HEK293 (cell line): ENCODE measurements around the gene TMEM181.
A peak's percentile ranks its signal among the peaks of the same experiment; 100 is the strongest.

ENCODE experiments used
- ZBTB17 ChIP-seq: fragments of 450-650 bp; formaldehyde crosslinking; IDR thresholded peaks from 2 replicates; pipeline ENCODE4 v1.5.1; 2016; ENCODE audit warnings: missing biosample characterization, missing genetic modification characterization
- ZNF10 ChIP-seq: fragments of 450-650 bp; formaldehyde crosslinking; IDR thresholded peaks from 2 replicates; pipeline ENCODE4 v1.5.1; 2017; ENCODE audit warnings: missing biosample characterization, missing genetic modification characterization
- ZNF211 ChIP-seq: fragments of 450-650 bp; formaldehyde crosslinking; IDR thresholded peaks from 2 replicates; pipeline ENCODE4 v1.5.1; 2016; ENCODE audit warnings: low read depth, missing biosample characterization, missing genetic modification characterization
- ZNF501 ChIP-seq: fragments of 450-650 bp; formaldehyde crosslinking; IDR thresholded peaks from 2 replicates; pipeline ENCODE4 v1.5.1; 2016; ENCODE audit warnings: missing biosample characterization, missing genetic modification characterization
- ZNF555 ChIP-seq: fragments of 450-650 bp; formaldehyde crosslinking; conservative IDR thresholded peaks from 2 replicates; pipeline ENCODE4 v1.5.1; 2017; ENCODE audit warnings: missing biosample characterization, mild to moderate bottlenecking, missing genetic modification characterization, inconsistent platforms
- ZNF639 ChIP-seq: fragments of 450-650 bp; formaldehyde crosslinking; IDR thresholded peaks from 2 replicates; pipeline ENCODE4 v1.5.1; 2016; ENCODE audit warnings: missing biosample characterization, missing genetic modification characterization
- ZNF747 ChIP-seq: fragments of 450-650 bp; formaldehyde crosslinking; IDR thresholded peaks from 2 replicates; pipeline ENCODE4 v1.5.1; 2016; ENCODE audit warnings: missing biosample characterization, missing genetic modification characterization
- TF ChIP-seq, protein P1 (sequence below): fragments of 450-650 bp; formaldehyde crosslinking; IDR thresholded peaks from 2 replicates; pipeline ENCODE4 v1.5.1; 2016; ENCODE audit warnings: missing biosample characterization, missing genetic modification characterization

- no peak for TF ChIP-seq ZNF555
- 0 out of 2 replicates have a peak, but pooled peaks have one; percentile 34 for TF ChIP-seq ZNF639 (tag by site-specific recombination)
- TF ChIP-seq ZNF747 (tag by site-specific recombination), result no peak
- no peak for TF ChIP-seq ZNF10 (tag by site-specific recombination)
- TF ChIP-seq, protein P1, sequence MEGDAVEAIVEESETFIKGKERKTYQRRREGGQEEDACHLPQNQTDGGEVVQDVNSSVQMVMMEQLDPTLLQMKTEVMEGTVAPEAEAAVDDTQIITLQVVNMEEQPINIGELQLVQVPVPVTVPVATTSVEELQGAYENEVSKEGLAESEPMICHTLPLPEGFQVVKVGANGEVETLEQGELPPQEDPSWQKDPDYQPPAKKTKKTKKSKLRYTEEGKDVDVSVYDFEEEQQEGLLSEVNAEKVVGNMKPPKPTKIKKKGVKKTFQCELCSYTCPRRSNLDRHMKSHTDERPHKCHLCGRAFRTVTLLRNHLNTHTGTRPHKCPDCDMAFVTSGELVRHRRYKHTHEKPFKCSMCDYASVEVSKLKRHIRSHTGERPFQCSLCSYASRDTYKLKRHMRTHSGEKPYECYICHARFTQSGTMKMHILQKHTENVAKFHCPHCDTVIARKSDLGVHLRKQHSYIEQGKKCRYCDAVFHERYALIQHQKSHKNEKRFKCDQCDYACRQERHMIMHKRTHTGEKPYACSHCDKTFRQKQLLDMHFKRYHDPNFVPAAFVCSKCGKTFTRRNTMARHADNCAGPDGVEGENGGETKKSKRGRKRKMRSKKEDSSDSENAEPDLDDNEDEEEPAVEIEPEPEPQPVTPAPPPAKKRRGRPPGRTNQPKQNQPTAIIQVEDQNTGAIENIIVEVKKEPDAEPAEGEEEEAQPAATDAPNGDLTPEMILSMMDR (tag by site-specific recombination), result 0 out of 2 replicates have a peak, but pooled peaks have one; percentile 33
- TF ChIP-seq ZNF501 (tag by site-specific recombination), result peak; percentile 30; the same call in 1 of the 2 replicates
- peak; percentile 97 for TF ChIP-seq ZBTB17 (tag by site-specific recombination)
- no peak for TF ChIP-seq ZNF211 (tag by site-specific recombination)
Observed at GRCh38 chr6:158518191-158519127, 41.4 kb upstream of the TMEM181 start.
